GM20000 (cell line): ENCODE results near the gene CECR2.
"Not testable (repeated sequence)": the region's sequence is repeated elsewhere in the genome, so short reads cannot be mapped to it uniquely, and the experiment has no call there.

Experiments
- DNase-seq: peaks from one replicate; pipeline ENCODE4 v3.0.0; 2012; ENCODE audit warnings: low spot score
- TF ChIP-seq, protein P1 (sequence below): IDR thresholded peaks from 2 replicates; pipeline ENCODE4 v1.5.1; 2012; ENCODE audit warnings: mild to moderate bottlenecking, control low read depth; ENCODE audit errors: extremely low read depth, missing control alignments

CECR2 gene

GRCh38 chr22:17501679-17502285 lies 132.5 kb downstream of the CECR2 start:
- DNase-seq = peak; percentile 60
- TF ChIP-seq, protein P1, sequence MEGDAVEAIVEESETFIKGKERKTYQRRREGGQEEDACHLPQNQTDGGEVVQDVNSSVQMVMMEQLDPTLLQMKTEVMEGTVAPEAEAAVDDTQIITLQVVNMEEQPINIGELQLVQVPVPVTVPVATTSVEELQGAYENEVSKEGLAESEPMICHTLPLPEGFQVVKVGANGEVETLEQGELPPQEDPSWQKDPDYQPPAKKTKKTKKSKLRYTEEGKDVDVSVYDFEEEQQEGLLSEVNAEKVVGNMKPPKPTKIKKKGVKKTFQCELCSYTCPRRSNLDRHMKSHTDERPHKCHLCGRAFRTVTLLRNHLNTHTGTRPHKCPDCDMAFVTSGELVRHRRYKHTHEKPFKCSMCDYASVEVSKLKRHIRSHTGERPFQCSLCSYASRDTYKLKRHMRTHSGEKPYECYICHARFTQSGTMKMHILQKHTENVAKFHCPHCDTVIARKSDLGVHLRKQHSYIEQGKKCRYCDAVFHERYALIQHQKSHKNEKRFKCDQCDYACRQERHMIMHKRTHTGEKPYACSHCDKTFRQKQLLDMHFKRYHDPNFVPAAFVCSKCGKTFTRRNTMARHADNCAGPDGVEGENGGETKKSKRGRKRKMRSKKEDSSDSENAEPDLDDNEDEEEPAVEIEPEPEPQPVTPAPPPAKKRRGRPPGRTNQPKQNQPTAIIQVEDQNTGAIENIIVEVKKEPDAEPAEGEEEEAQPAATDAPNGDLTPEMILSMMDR = peak; percentile 48

GRCh38 chr22:17508110-17508509 lies 138.8 kb downstream of the CECR2 start:
- no peak for DNase-seq
- TF ChIP-seq, protein P1 = no peak

DNA sequence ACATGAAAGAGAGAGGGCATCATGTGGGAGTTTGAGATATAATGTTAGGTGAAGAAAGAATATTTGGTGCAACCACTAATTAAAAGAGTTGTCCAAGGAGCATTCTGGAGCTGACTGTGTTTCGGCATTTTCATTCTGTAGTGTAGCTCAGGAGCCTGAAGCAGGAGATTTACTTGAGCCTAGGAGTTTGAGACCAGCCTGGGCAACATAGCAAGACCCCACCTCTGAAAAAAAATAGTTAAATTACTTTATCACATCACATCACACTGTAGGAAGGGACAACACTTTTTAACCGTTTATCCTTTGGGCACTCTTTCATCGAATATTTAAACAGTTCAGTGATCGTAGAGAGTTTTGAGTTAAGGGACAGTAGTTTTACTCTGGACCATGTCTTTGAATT lies 143.7 kb downstream of the CECR2 start:
- TF ChIP-seq, protein P1 = no peak

DNA sequence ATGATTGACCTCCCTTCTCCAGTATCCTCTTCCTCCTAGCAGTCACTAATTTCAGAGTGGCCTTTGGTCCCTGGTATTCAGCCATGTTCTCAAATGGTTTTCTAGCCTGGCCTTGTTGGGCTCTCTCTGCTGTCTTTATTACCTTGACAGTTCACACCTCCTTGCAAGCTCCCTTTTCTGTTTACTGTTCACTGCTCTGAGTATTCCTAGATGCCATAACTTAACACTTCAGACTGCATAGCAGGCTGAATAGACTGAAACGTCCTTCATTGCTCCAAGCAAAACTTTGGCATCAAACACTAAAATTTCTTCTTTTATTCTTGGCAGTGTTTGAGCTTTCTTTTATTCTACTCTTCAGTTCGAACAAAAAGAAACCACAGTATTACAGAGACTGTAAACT lies 144.4 kb downstream of the CECR2 start:
- TF ChIP-seq, protein P1 = no peak
- DNase-seq = no peak

More for the DNA sequence above, 143.7 kb downstream of the CECR2 start:
- DNase-seq = no peak

- TF ChIP-seq, protein P1 = no peak
- DNase-seq = no peak
These were observed 144.8 kb downstream of the CECR2 start for GRCh38 chr22:17514084-17514483.

DNA sequence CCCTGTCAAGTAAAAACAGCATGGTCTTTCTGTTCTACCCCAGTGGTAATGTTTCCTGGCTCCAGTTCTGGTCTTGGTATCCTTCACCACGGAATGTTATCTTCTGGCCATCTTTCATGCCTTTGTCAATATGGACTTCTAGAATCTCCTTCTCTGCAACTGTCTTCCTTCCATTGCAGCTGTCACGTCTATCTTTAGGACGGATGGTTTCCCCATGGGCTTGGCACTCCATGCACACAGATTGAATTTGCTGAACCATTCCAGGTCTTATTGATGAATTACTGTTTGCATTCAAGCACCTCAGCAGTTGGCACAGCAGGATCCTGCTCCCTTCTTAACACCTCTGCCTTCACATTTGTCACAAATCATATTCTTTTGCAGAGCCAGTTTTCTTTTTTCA lies 149.1 kb downstream of the CECR2 start:
- TF ChIP-seq, protein P1 = no peak
- no peak for DNase-seq

DNA sequence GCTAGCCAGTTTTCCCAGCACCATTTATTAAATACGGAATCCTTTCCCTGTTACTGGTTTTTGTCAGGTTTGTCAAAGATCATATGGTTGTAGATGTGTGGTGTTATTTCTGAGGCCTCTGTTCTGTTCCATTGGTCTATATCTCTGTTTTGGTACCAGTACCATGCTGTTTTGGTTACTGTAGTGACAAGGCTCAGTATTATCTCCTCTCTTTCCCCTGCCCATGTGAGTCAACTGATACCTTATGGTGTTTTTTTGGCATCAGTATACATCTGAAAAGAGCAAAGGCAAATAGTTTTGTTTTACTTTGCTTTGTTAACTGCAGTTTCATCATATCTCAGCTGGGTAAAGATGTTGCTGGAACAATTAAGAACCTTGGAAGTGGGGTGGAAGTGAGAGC lies 152.7 kb downstream of the CECR2 start:
- not testable (repeated sequence) for DNase-seq

- no peak for DNase-seq
- TF ChIP-seq, protein P1 = no peak
These were observed 154.7 kb downstream of the CECR2 start for GRCh38 chr22:17523925-17524324.
